Activated CD4-positive, alpha-beta memory T cell treated with anti-CD3 and anti-CD28 coated beads, Interleukin-2, amount 10 ng/mL, durations not matched to agents 7 days and 5 days (primary cell): ENCODE data around the gene NRDE2. TPM values are rescaled to one million over a fixed set of nuclear protein-coding genes. Genes with fewer than 3 reads are reported as not detected.
"Not testable (repeated sequence)": the region's sequence is repeated elsewhere in the genome, so short reads cannot be mapped to it uniquely, and the experiment has no call there.

Experiments used
- CTCF ChIA-PET: fragments of 350-600 bp; sonication (Branson Sonifier 250); formaldehyde crosslinking; loops from one replicate; lab custom pipeline; 2021; ENCODE audit warnings: antibody characterized with exemption, inconsistent platforms; lab: Charles Lee
- POLR2A ChIA-PET: fragments of 350-600 bp; sonication (Branson Sonifier 250); formaldehyde crosslinking; loops from one replicate; lab custom pipeline; 2021; ENCODE audit warnings: antibody characterized with exemption; lab: Charles Lee
- DNase-seq: peaks from one replicate; pipeline ENCODE4 v3.0.0-alpha.2; 2020
- H3K27ac Mint-ChIP-seq: one replicate; pipeline ENCODE4 v1.8.0; 2021; ENCODE audit warnings: mild to moderate bottlenecking, mixed read lengths
- H3K27me3 Mint-ChIP-seq: one replicate; pipeline ENCODE4 v1.8.0; 2021; ENCODE audit warnings: mixed read lengths
- H3K36me3 Mint-ChIP-seq: one replicate; pipeline ENCODE4 v1.8.0; 2021; ENCODE audit warnings: low read depth, mixed read lengths
- H3K4me1 Mint-ChIP-seq: one replicate; pipeline ENCODE4 v1.8.0; 2021; ENCODE audit warnings: mixed read lengths
- H3K4me3 Mint-ChIP-seq: one replicate; pipeline ENCODE4 v1.8.0; 2021; ENCODE audit warnings: mild to moderate bottlenecking, mixed read lengths
- H3K9me3 Mint-ChIP-seq: one replicate; pipeline ENCODE4 v1.8.0; 2021; ENCODE audit warnings: mixed read lengths
- total RNA-seq, 2 experiments: library from RNA; stranded (reverse); gene quantifications; one replicate each; pipeline ENCODE4 v1.2.3, GENCODE V29; 2021

NRDE2 gene
- total RNA-seq, 2 experiments from 2014 or later, result 20.3 to 21.7 TPM

DNA sequence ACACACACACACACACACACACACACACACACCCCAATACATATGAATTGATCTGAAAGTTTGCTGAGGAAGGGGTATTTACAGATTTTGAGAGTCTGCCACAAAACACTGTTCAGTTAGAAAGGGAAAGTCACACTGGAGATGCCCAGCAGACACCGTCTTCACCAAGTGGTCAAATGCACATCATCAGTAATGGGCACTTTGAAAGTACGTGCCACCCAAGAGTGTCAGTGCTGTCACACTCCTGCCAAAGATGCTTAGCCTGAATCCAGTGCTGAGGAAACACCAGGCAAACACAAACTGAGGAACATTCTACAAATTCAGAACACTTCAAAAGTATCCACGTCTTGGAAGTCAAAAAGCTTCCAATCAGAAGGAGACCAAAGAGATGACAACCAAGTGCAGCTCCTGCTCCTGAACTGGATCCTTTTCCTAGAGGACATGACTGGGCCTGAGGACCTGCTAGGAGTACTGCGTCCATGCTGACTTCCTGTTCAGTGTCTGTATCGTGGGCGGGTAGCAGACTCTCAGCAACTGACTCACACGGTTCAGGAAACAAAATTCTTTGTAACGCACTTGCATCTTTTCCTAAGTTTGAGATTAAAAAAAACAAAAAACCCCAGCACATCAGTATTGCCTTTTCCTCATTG is 56.8 kb downstream of the NRDE2 start:
- Mint-ChIP-seq H3K4me3 (no peak overlapping the region), H3K27me3 (no peaks in the 10 kb centered on the region), H3K4me1 (peaks cover 24% of the 10 kb centered on the region), H3K36me3 (peaks cover 49% of the 10 kb centered on the region), H3K27ac (peak overlapping the region; percentile 80), H3K9me3 (no peaks in the 10 kb centered on the region)
- ChIA-PET POLR2A (interaction anchor here (0.9 to 1.9 kb wide), 5 partner anchors 14 to 121 kb away, joined by 3 to 6 read pairs (median 3); partner anchors contain the start of gene PSMC1), CTCF (no interaction called here)
- DNase-seq, result no peak

DNA sequence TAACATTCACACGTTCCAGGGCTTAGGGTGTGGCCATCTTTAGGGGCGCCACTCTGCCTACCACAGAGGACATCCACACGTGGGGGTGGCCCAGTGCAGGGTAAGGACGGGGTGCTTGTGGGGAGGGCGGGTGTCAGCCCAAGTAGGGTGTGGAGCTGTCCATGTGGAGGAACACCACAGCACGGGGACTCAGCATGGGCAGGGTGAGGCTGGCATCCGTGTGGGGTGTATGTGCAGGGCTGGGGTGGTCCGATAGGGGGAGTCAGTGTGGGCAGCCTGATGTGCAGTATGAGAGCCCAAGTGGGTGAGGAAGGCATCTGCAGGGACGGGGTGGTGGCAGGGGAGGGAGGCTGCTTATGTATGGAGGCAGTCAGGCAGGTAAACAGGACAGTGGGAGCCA is 57.7 kb downstream of the NRDE2 start:
- DNase-seq, result no peak
- Mint-ChIP-seq H3K36me3 (peaks cover 58% of the 10 kb centered on the region), H3K4me3 (no peak overlapping the region), H3K4me1 (peaks cover 24% of the 10 kb centered on the region), H3K9me3 (no peaks in the 10 kb centered on the region), H3K27ac (peak overlapping the region; percentile 31), H3K27me3 (no peaks in the 10 kb centered on the region)
- ChIA-PET POLR2A (no interaction called here), CTCF (no interaction called here)

DNA sequence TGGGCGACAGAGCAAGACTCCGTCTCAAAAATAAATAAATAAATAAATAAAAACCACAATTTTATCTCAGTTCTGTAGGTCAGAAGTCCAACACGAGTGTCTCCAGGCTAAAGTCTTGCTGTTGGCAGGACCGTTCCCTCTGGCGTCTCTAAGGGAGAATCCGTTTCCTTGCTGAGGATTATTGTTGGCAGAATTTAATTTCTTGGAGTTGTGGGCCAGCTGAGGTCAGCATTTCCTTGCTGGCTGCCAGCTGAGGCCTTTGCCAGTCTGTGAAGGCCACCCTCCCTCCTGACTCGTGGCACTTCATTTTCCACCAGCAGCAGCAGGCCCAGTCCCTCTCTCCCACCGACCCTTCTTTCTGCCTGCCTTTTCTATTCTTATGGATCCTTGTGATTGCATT is 58.2 kb downstream of the NRDE2 start:
- H3K27me3 Mint-ChIP-seq, result no peaks in the 10 kb centered on the region
- CTCF ChIA-PET, result no interaction called here
- POLR2A ChIA-PET, result no interaction called here
- no peak overlapping the region for H3K4me3 Mint-ChIP-seq
- no peaks in the 10 kb centered on the region for H3K9me3 Mint-ChIP-seq
- peaks cover 24% of the 10 kb centered on the region for H3K4me1 Mint-ChIP-seq
- peaks cover 63% of the 10 kb centered on the region for H3K36me3 Mint-ChIP-seq
- DNase-seq, result no peak
- no peak overlapping the region for H3K27ac Mint-ChIP-seq

DNA sequence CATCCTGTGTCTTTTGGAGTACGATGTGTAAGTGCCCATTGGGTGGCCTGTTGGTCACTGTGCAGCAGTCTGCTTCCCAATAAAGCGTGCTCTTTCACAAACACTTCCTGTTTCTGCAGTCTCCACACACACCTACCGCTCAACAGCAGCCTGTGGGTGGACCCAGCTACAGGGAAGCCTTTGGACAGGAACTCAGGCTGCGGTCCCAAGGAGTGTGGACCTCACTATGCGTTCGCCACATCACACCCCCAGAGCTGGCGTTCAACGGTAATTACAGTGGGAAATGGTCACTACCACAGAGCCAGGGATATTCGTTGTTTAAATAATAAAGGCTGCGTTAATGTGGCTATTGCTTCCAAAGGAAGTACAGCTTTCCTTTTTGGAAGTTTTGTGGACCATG is 59.2 kb downstream of the NRDE2 start:
- Mint-ChIP-seq H3K27ac (no peak overlapping the region), H3K9me3 (no peaks in the 10 kb centered on the region), H3K36me3 (peaks cover 69% of the 10 kb centered on the region), H3K4me3 (no peak overlapping the region), H3K27me3 (no peaks in the 10 kb centered on the region), H3K4me1 (peaks cover 24% of the 10 kb centered on the region)
- ChIA-PET POLR2A (no interaction called here), CTCF (no interaction called here)
- no peak for DNase-seq

DNA sequence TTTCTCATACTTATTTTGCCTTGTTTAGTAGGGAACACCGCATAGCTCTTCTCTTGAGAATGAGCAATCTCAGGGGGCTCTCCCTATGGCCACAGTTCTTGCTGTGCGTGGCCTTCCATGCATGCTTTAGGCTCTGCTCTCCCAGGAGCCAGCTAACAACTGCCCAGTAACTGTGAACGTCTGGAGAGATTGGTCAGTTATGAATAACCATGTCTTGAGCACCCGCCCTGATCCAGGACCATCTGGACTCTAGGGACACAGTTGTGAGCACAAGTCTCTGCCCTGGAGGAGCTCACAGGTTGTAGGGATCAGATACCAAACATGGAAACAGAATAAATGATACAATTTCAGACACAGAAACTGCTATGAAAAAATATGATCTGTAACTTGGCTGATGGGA is 63.3 kb downstream of the NRDE2 start:
- ChIA-PET CTCF (interaction anchor here (1.2 kb wide), 1 partner anchor 10 kb away, joined by 4 read pairs; no protein-coding TSS in a partner anchor), POLR2A (no interaction called here)
- no peaks in the 10 kb centered on the region for H3K9me3 Mint-ChIP-seq
- H3K4me3 Mint-ChIP-seq, result no peak overlapping the region
- H3K4me1 Mint-ChIP-seq, result peaks cover 13% of the 10 kb centered on the region
- no peak overlapping the region for H3K27ac Mint-ChIP-seq
- H3K36me3 Mint-ChIP-seq, result peaks cover 72% of the 10 kb centered on the region
- H3K27me3 Mint-ChIP-seq, result no peaks in the 10 kb centered on the region
- DNase-seq, result no peak

DNA sequence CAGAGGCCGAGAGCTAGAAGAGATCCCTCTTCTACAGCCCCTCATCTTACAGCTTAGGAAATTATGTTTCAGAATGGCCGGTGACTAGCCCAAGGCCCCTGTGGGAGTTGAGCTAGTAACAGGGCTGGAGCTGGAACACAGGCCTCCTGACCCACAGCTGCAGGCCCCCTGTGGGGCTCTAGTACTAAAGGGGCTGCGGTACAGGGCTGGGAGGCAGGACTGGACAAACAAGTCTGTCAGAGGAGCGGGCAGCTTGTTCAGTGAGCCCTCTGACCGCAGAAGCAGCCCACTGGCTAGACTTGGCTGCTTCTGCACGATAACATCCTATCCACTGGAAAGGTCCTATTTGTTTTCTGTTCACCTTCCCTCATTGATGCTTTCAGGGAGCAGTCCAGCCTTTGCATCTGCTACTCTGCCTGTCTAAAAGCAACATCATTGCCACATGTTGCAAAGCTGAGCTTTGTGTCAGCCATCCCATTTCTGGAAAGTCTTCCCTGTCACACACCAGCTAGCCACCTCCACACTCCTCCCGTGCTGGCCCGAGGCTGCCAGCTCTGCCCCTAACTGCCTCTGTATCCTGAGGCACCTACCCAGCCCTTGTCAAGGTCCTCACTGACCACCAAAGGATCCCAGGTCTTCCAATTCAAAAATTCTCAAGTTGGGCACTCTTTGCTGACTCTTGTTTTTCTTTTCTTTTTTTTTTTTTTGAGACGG is 65.1 kb downstream of the NRDE2 start:
- Mint-ChIP-seq H3K4me1 (peaks cover 16% of the 10 kb centered on the region), H3K9me3 (no peaks in the 10 kb centered on the region), H3K4me3 (no peak overlapping the region), H3K27me3 (no peaks in the 10 kb centered on the region), H3K36me3 (peaks cover 64% of the 10 kb centered on the region), H3K27ac (no peak overlapping the region)
- no peak for DNase-seq
- POLR2A ChIA-PET, result interaction anchor here (1.0 to 4.0 kb wide), 2 partner anchors 10 to 15 kb away, joined by 3 to 32 read pairs; partner anchors contain the start of gene PSMC1
- CTCF ChIA-PET, result interaction anchor here (1.0 kb wide), 1 partner anchor 31 kb away, joined by 4 read pairs; no protein-coding TSS in a partner anchor

DNA sequence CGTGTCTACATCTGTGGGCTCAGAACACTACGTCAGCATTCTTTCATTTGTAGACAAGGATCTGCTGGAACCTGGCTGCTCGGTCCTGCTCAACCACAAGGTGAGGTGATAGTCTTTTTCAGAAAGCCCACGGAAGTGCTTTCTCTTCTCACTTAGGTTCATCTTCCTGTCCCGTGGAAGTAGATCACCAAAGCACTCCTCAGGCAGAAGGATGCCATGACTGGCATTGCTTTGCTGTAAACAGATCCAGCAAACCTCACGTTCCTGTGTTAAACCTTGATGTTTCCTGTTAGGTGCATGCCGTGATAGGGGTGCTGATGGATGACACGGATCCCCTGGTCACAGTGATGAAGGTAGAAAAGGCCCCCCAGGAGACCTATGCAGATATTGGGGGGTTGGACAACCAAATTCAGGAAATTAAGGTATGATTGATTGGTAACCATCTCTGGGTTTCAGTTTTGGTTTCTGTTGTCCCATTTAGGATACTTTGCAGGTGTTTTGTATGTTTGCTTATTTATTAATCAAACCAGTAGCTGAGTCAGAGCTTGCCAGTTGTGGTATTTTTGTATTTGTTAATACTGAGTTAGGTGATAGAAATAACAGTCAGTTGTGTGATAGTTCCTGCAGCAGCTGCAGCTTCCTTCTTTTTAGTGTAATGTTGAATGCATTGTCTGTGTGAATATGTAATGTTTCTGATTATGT is 67.8 kb downstream of the NRDE2 start:
- ChIA-PET CTCF (no interaction called here), POLR2A (interaction anchor here (1.1 to 4.0 kb wide), 3 partner anchors 7 to 308 kb away, joined by 7 to 32 read pairs (median 7); partner anchors contain the start of genes PSMC1 and TDP1)
- no peaks in the 10 kb centered on the region for H3K27me3 Mint-ChIP-seq
- H3K36me3 Mint-ChIP-seq, result peaks cover 54% of the 10 kb centered on the region
- no peak overlapping the region for H3K4me3 Mint-ChIP-seq
- no peak for DNase-seq
- no peaks in the 10 kb centered on the region for H3K9me3 Mint-ChIP-seq
- H3K27ac Mint-ChIP-seq, result peak overlapping the region; percentile 82
- H3K4me1 Mint-ChIP-seq, result peaks cover 19% of the 10 kb centered on the region

DNA sequence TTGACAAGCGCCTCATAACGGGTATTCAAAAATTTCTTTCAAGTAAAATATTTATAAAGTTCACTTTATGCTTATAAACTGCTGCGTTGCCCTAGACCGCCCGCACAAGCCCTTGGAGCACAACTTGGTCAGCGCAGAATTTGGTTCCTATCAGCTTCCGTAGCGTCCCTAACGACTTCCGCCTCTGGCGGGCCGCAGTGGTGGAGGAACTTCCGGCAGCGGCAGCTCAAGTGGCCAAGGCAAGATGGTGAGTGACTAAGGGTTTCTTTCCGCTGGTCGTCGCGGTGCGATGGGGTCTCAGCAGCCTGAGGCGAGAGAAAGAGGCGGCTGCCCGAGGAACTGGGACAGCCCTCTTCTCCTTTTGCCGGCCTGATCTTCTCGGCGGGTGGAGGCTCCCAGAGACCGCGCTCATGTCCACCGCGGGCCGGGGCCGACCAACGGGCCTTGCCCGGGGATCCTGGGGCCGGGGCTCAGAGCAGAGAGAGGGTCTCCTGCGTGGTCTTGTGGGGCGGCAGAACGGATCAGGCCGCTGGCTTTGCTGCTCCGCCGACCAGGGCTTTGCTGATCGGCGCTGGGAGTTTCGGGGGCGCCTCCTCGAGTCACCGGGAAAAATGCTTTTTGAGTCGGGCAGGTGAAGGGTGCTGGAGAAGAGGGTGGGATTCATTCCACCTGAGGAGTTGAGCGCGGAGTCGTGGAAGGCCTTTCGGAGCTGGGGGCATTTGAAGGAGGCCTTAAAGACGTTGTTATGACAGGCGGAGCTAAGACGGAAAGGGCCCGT is 75.2 kb downstream of the NRDE2 start, which contains the start of gene PSMC1:
TSS of gene PSMC1 (plus strand) at position 200 of the 778 bp plus-strand sequence. CDS start at position 245, 45 bp downstream.
- Mint-ChIP-seq H3K4me1 (peaks cover 32% of the 10 kb centered on the region), H3K4me3 (peak within 1 kb of the TSS; percentile 90), H3K36me3 (peaks cover 38% of the 10 kb centered on the region), H3K27ac (peak within 1 kb of the TSS; percentile 92), H3K9me3 (peaks cover 3% of the 10 kb centered on the region), H3K27me3 (peaks cover 3% of the 10 kb centered on the region)
- DNase-seq, result peak; percentile 93
- CTCF ChIA-PET, result interaction anchor here (0.6 to 2.1 kb wide), 9 partner anchors 9 to 1459 kb away, joined by 3 to 8 read pairs (median 5); partner anchors contain the start of gene EFCAB11
- POLR2A ChIA-PET, result interaction anchor here (0.7 to 4.2 kb wide), 12 partner anchors 9 to 502 kb away, joined by 3 to 39 read pairs (median 3); partner anchors contain the start of genes EFCAB11 and TDP1

DNA sequence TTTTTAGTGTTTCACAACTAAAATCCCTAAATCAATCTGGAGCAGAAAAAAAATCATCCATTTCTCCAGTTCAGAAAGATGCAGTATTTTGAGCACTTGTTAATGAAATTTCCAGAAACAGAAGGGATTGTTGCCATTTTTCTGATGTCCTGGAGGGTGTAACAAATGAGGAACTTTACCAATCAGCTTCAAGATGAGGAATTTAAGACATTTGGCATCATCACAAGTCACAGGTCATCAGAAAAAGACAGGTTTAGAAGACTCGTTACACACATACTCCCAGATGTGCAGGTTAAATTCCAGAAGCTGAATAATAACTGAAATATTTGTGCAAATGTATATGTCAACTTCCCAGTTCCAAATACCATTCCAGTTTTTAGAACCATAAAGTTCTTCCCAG is 75.9 kb downstream of the NRDE2 start:
- H3K4me3 Mint-ChIP-seq, result peak overlapping the region; percentile 48
- no peak overlapping the region for H3K27ac Mint-ChIP-seq
- peaks cover 32% of the 10 kb centered on the region for H3K4me1 Mint-ChIP-seq
- peaks cover 3% of the 10 kb centered on the region for H3K9me3 Mint-ChIP-seq
- peaks cover 32% of the 10 kb centered on the region for H3K36me3 Mint-ChIP-seq
- CTCF ChIA-PET, result interaction anchor here (1.0 to 2.1 kb wide), 7 partner anchors 9 to 503 kb away, joined by 3 to 8 read pairs (median 6); no protein-coding TSS in a partner anchor
- DNase-seq, result no peak
- POLR2A ChIA-PET, result interaction anchor here (0.7 to 4.2 kb wide), 7 partner anchors 10 to 502 kb away, joined by 3 to 39 read pairs (median 5); partner anchors contain the start of genes EFCAB11 and TDP1
- H3K27me3 Mint-ChIP-seq, result peaks cover 3% of the 10 kb centered on the region

DNA sequence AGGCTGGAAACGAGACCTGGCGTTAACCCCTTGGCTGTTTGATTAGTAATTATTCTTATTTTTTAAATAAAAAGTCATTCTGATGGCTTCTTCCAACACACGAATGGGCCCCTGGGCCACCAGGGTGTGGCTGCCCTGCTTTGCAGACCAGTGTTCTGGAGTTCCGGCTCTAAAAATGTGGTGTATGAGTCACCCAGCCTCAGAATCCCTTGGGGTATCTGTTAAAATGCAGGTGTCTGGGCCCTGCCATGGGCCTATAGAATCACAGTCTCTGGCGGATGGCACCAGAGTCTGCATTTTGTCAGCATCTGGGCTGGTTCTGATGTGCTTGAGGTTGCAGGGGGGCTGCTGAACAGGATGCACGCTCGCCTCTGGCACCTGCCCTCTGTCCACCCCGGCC is 77.9 kb downstream of the NRDE2 start:
- POLR2A ChIA-PET, result no interaction called here
- Mint-ChIP-seq H3K4me1 (peaks cover 28% of the 10 kb centered on the region), H3K27ac (no peak overlapping the region), H3K36me3 (peaks cover 23% of the 10 kb centered on the region), H3K4me3 (no peak overlapping the region), H3K9me3 (peaks cover 3% of the 10 kb centered on the region), H3K27me3 (peaks cover 3% of the 10 kb centered on the region)
- no peak for DNase-seq
- CTCF ChIA-PET, result interaction anchor here (1.2 kb wide), 1 partner anchor 18 kb away, joined by 3 read pairs; no protein-coding TSS in a partner anchor

DNA sequence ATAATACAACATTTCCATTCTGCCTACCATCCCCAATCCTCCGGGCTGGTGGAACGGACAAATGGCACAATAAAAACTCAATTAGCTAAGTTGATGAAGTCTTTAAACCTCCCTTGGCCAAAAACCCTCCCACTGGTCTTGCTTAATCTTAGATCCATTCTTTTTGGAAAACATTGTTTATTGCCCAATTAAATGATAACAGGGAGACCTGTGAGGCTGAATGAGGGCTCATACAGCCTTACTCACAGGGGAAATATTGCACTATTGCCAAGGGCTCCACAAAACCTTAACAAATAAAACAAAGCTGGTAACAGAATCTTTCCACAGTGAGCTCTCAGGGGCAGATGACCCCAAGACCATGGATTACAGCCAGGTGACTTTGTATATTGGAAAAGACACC is 83.1 kb downstream of the NRDE2 start:
- CTCF ChIA-PET, result interaction anchor here (0.7 to 1.0 kb wide), 2 partner anchors 13 to 51 kb away, joined by 3 to 5 read pairs; no protein-coding TSS in a partner anchor
- no peak for DNase-seq
- Mint-ChIP-seq H3K27ac (no peak overlapping the region), H3K4me1 (no peaks in the 10 kb centered on the region), H3K4me3 (no peak overlapping the region), H3K27me3 (peaks cover 12% of the 10 kb centered on the region), H3K9me3 (peaks cover 1% of the 10 kb centered on the region), H3K36me3 (no peaks in the 10 kb centered on the region)
- POLR2A ChIA-PET, result no interaction called here

DNA sequence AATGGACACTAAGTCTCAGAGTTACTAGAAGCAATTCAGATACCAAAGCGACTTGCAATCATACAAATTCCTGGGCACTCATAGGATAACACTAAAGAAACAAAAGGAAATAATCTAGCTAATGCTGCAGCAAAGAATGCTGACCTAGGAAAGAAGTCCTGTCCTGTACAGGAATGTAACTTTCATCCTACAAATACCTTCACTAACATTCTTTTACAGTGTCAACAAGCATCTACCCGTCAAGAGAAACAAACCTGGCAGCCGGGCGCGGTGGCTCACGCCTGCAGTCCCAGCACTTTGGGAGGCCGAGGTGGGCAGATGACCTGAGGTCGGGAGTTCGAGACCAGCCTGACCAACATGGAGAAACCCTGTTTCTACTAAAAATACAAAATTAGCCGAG is 84.3 kb downstream of the NRDE2 start:
- not testable (repeated sequence) for H3K4me3 Mint-ChIP-seq

More for the DNA sequence above, 84.3 kb downstream of the NRDE2 start:
- H3K9me3 Mint-ChIP-seq, H3K36me3 Mint-ChIP-seq, H3K27ac Mint-ChIP-seq, DNase-seq, POLR2A ChIA-PET, H3K4me1 Mint-ChIP-seq, H3K27me3 Mint-ChIP-seq: not testable (repeated sequence)
- CTCF ChIA-PET, result interaction anchor here (0.8 kb wide), 1 partner anchor 12 kb away, joined by 3 read pairs; no protein-coding TSS in a partner anchor
